K562 (cell line): ENCODE measurements around the gene KLHL29. TPM values are rescaled to one million over a fixed set of nuclear protein-coding genes. Genes with fewer than 3 reads are reported as not detected.

ENCODE experiments used
- ATAC-seq: fragments of 200-7000 bp; cut with Tn5 transposase; 3 replicates; pipeline ENCODE4 v1.9.1; 2020; ENCODE audit warnings: moderate library complexity
- BruUV-seq: library from RNA; stranded (reverse); fragments of 400-500 nt; replicated peaks from 2 replicates; lab custom pipeline; 2021; lab: Mats Ljungman, UMichigan
- CTCF ChIA-PET: fragments of 300-600 bp; formaldehyde crosslinking; extraction: SDS; loops from one replicate; lab custom pipeline; 2021; ENCODE audit warnings: low intra/inter-chr PET ratio; lab: Yijun Ruan, JAX
- POLR2A ChIA-PET: fragments of 300-600, 350-650 bp; sonication (Branson Sonifier 250); formaldehyde crosslinking; extraction: SDS; loops from one replicate; lab custom pipeline; 2021; ENCODE audit warnings: antibody characterized with exemption, inconsistent platforms; lab: Yijun Ruan, JAX
- DNase-seq, 4 experiments: peaks; one replicate each; pipeline versions ENCODE4 v3.0.0 to v3.0.0-alpha.2; 2011 to 2018; ENCODE audit warnings: low spot score in 3 of 4, mixed read lengths in 3 of 4; ENCODE audit errors: extremely low read depth in 1 of 4
- FAIRE-seq: peaks from 2 replicates; lab custom pipeline; 2011; peaks lifted over from hg19 to GRCh38; lab: Jason Lieb, UNC
- H2AFZ ChIP-seq: 2 replicates; pipeline ENCODE4 v1.6.0; 2011; ENCODE audit warnings: low read depth, low read length, control low read depth, inconsistent platforms
- H3K27ac ChIP-seq: fragments of 200-600 bp; 3 replicates; pipeline ENCODE4 v1.8.0; 2011; ENCODE audit warnings: low read depth, mild to moderate bottlenecking, control low read depth, inconsistent platforms, low read length, moderate library complexity, mixed read lengths; ENCODE audit errors: extremely low read depth
- H3K27me3 ChIP-seq, 2 experiments: fragments of 300-600 bp in 1 of 2; 2 replicates in 1 of 2; 3 replicates in 1 of 2; pipeline versions ENCODE4 v1.6.0 to v1.8.0; 2011; ENCODE audit warnings: inconsistent platforms in 2 of 2, low read length in 2 of 2, mild to moderate bottlenecking in 1 of 2, mixed read lengths in 1 of 2, moderate library complexity in 1 of 2; ENCODE audit not compliant: control insufficient read depth in 2 of 2, insufficient read depth in 2 of 2
- H3K36me3 ChIP-seq: fragments of 300-600 bp; 3 replicates; pipeline ENCODE4 v1.8.0; 2011; ENCODE audit warnings: mild to moderate bottlenecking, low read length, inconsistent platforms; ENCODE audit not compliant: control insufficient read depth, insufficient read depth
- H3K4me1 ChIP-seq, 2 experiments: fragments of 200-600 bp in 1 of 2; replicated peaks in 1 of 2; 2 replicates in 1 of 2; 3 replicates in 1 of 2; pipeline versions ENCODE4 v1.5.1 to v1.8.0; 2011; ENCODE audit warnings: inconsistent platforms in 2 of 2, low read length in 2 of 2, mild to moderate bottlenecking in 1 of 2, mixed read lengths in 1 of 2, moderate library complexity in 1 of 2; ENCODE audit not compliant: control insufficient read depth in 2 of 2, insufficient read depth in 2 of 2
- H3K4me2 ChIP-seq: 2 replicates; pipeline ENCODE4 v1.6.1; 2011; ENCODE audit warnings: low read length, control low read depth, inconsistent platforms, mixed read lengths; ENCODE audit not compliant: insufficient read depth
- H3K4me3 ChIP-seq: fragments of 200-600 bp; sonication (generic), shearing (Covaris generic); 2 replicates; pipeline ENCODE4 v1.5.1; 2016; ENCODE audit warnings: control low read depth, inconsistent platforms
- H3K79me2 ChIP-seq: fragments of 200-600 bp; 3 replicates; pipeline ENCODE4 v1.8.0; 2011; ENCODE audit warnings: low read length, inconsistent platforms; ENCODE audit not compliant: control insufficient read depth, insufficient read depth
- H3K9ac ChIP-seq, 2 experiments: 2 replicates each; pipeline versions ENCODE4 v1.6.0 to v1.6.1; 2011; ENCODE audit warnings: low read depth in 2 of 2, low read length in 2 of 2, control low read depth in 1 of 2, inconsistent platforms in 1 of 2, mild to moderate bottlenecking in 1 of 2, mixed read lengths in 1 of 2; ENCODE audit not compliant: insufficient read depth in 1 of 2
- H3K9me1 ChIP-seq: one replicate; pipeline ENCODE4 v1.6.0; 2011; ENCODE audit warnings: inconsistent platforms, mild to moderate bottlenecking, low read length, moderate library complexity; ENCODE audit not compliant: control insufficient read depth, insufficient read depth
- H3K9me3 ChIP-seq: replicated peaks from 2 replicates; pipeline ENCODE4 v1.5.1; 2011; ENCODE audit warnings: low read depth, low read length, inconsistent platforms; ENCODE audit not compliant: control insufficient read depth, insufficient read depth
- H4K20me1 ChIP-seq: replicated peaks from 2 replicates; pipeline ENCODE4 v1.6.1; 2011; ENCODE audit warnings: low read length, inconsistent platforms, mixed read lengths; ENCODE audit not compliant: control insufficient read depth, insufficient read depth
- DACH1 ChIP-seq: fragments of 450-650 bp; IDR thresholded peaks from 2 replicates; pipeline ENCODE4 v1.6.1; 2018; ENCODE audit not compliant: partially characterized antibody
- FOS ChIP-seq: IDR thresholded peaks from 3 replicates; pipeline ENCODE4 v1.6.1; 2011; ENCODE audit not compliant: insufficient read length; ENCODE audit errors: extremely low read depth
- GABPA ChIP-seq: fragments of 200-800 bp; sonication (Bioruptor generic); conservative IDR thresholded peaks from 2 replicates; pipeline ENCODE4 v1.6.1; 2016; ENCODE audit warnings: low read depth, missing genetic modification characterization, missing compliant biosample characterization
- GTF2E2 ChIP-seq: fragments of 200-800 bp; sonication (Bioruptor generic); IDR thresholded peaks from 2 replicates; pipeline ENCODE4 v1.6.1; 2016; ENCODE audit warnings: missing genetic modification characterization, missing compliant biosample characterization
- KAT7 ChIP-seq: sonication (generic); formaldehyde crosslinking; IDR thresholded peaks from 2 replicates; pipeline ENCODE4 v1.8.0; 2022; ENCODE audit warnings: missing genetic modification reagents, mild to moderate bottlenecking, borderline replicate concordance
- MAX ChIP-seq: sonication (generic); formaldehyde crosslinking; IDR thresholded peaks from 2 replicates; pipeline ENCODE4 v1.9.0; 2022; ENCODE audit warnings: mild to moderate bottlenecking, missing genetic modification reagents
- MTA2 ChIP-seq: fragments of 450-650 bp; IDR thresholded peaks from 2 replicates; pipeline ENCODE4 v1.6.1; 2016; ENCODE audit warnings: low read depth
- NFE2 ChIP-seq: IDR thresholded peaks from 2 replicates; pipeline ENCODE4 v1.6.1; 2014; ENCODE audit warnings: antibody characterized with exemption, low read depth
- SIN3B ChIP-seq: fragments of 450-650 bp; IDR thresholded peaks from 2 replicates; pipeline ENCODE4 v1.6.1; 2017; ENCODE audit warnings: low read depth, mild to moderate bottlenecking, moderate library complexity
- SLC30A9 ChIP-seq: fragments of 250-450 bp; sonication (Bioruptor Pico); IDR thresholded peaks from 2 replicates; pipeline ENCODE4 v1.8.0; 2022; ENCODE audit warnings: mild to moderate bottlenecking, moderate library complexity
- SMAD2 ChIP-seq: fragments of 150-350 bp; IDR thresholded peaks from 2 replicates; pipeline ENCODE4 v1.6.1; 2014; ENCODE audit warnings: low read depth, mild to moderate bottlenecking, low read length
- SMARCA5 ChIP-seq: fragments of 450-650 bp; IDR thresholded peaks from 2 replicates; pipeline ENCODE4 v1.6.1; 2016
- SREBF1 ChIP-seq: fragments of 150-350 bp; IDR thresholded peaks from 2 replicates; pipeline ENCODE4 v1.6.1; 2014; ENCODE audit warnings: antibody characterized with exemption, low read depth, low read length, borderline replicate concordance
- THAP7 ChIP-seq: fragments of 250-450 bp; sonication (Bioruptor Pico); IDR thresholded peaks from 2 replicates; pipeline ENCODE4 v1.5.0; 2021
- ZNF717 ChIP-seq: fragments of 250-450 bp; sonication (Bioruptor Pico); IDR thresholded peaks from 2 replicates; pipeline ENCODE4 v1.5.0; 2021
- WGBS: fragments of 100-300 bp; shearing (Covaris generic); methylation state at CpG from one replicate; pipeline ENCODE4 v1.1.6; 2016; ENCODE audit warnings: low coverage, mixed read lengths; ENCODE audit not compliant: insufficient coverage; ENCODE audit errors: missing lambda C conversion rate; 5-methylcytosine and 5-hydroxymethylcytosine counted together
- in situ Hi-C: fragments of 300-500 bp; cut with MboI; formaldehyde crosslinking; loops from 4 replicates; pipeline ENCODE4 v1.15.0; 2018; ENCODE audit warnings: inconsistent platforms, mixed read lengths
- intact Hi-C: fragments of 100-400 bp; cut with micrococcal nuclease; formaldehyde crosslinking; loops from 2 replicates; pipeline ENCODE4 v1.14.2; 2022
- polyA plus RNA-seq, 8 experiments: library from polyadenylated mRNA; depleted of rRNA in 4 of 8; stranded (reverse) in 5 of 8; unstranded in 3 of 8; fragments of >200 nt; fragmentation: Nextera tagmentation in 2 of 8; fragmentation: Illumina TruSeq in 1 of 8; extraction: Ambion mirVana in 2 of 8; extraction: Trizol in 1 of 8; gene quantifications; 2 replicates each; pipeline versions ENCODE4 v1.2.1 to v1.2.3, GENCODE V29; 2011 to 2014; ENCODE audit warnings: inconsistent platforms in 1 of 8, missing spikeins in 1 of 8
- total RNA-seq, 7 experiments: library from RNA; depleted of rRNA in 6 of 7; stranded (reverse); fragments of >200 nt in 6 of 7; fragmentation: Illumina TruSeq in 2 of 7; extraction: Trizol in 2 of 7; gene quantifications; 2 replicates each; pipeline versions ENCODE4 v1.2.1 to v1.2.3, GENCODE V29; 2011 to 2021; ENCODE audit warnings: low replicate concordance in 1 of 7
- TF ChIP-seq, protein P1 (sequence below): fragments of 250-450 bp; sonication (Bioruptor Pico); IDR thresholded peaks from 2 replicates; pipeline ENCODE4 v1.8.0; 2022; ENCODE audit warnings: moderate library complexity, mild to moderate bottlenecking, inconsistent platforms
- TF ChIP-seq, protein P2 (sequence below): sonication (generic); formaldehyde crosslinking; IDR thresholded peaks from 2 replicates; pipeline ENCODE4 v1.8.0; 2022; ENCODE audit warnings: mild to moderate bottlenecking, missing genetic modification reagents, borderline replicate concordance

Gene KLHL29
- total and polyA plus RNA-seq, 9 of the 15 experiments (the other 6 are each of a cell fraction or from before 2014, with no cell fraction given): 0.03 to 0.31 (median 0.08) TPM; not detected in 1

DNA sequence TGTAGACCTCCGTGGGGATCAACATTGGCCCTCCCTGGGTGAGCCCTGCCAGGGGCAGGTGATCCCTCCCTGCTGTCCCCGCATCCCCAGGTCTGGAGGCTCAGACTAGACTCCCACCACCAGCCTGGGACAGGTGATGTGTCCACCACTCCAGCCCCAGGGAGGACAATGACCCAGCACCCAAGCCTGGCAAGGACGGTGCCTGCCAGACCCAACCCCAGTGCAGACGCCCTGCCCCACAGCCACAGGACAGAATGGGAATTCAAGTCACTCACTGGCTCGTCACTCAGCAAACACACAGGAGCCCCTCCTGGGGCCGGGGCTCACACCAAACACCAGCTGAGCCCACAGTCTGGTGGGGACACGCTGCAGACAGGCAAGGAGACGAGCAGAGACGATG is 302.2 kb downstream of the KLHL29 start:
- Histone ChIP-seq H2AFZ (no peak overlapping the region), H3K9me1 (peaks cover 5% of the 10 kb centered on the region), H3K9me3 (no peaks in the 10 kb centered on the region), H3K79me2 (no peaks in the 10 kb centered on the region), H3K27ac (no peak overlapping the region), H3K4me2 (no peak overlapping the region), H3K4me3 (no peak overlapping the region), H3K4me1 (peaks cover 0 to 27% of the 10 kb centered on the region in 2 experiments; a peak in 2 of 5 replicates), H4K20me1 (peaks cover 7% of the 10 kb centered on the region; the same call in 1 of the 2 replicates), H3K36me3 (no peaks in the 10 kb centered on the region), H3K9ac (no peak overlapping the region), H3K27me3 (peaks cover 17 to 53% of the 10 kb centered on the region in 2 experiments; a peak in 4 of 5 replicates)
- CTCF ChIA-PET: no interaction called here
- intact Hi-C loops: no loop called here
- no peak for TF ChIP-seq GABPA (tag)
- TF ChIP-seq KAT7 (CRISPR knock-in tag): no peak
- TF ChIP-seq, protein P1, sequence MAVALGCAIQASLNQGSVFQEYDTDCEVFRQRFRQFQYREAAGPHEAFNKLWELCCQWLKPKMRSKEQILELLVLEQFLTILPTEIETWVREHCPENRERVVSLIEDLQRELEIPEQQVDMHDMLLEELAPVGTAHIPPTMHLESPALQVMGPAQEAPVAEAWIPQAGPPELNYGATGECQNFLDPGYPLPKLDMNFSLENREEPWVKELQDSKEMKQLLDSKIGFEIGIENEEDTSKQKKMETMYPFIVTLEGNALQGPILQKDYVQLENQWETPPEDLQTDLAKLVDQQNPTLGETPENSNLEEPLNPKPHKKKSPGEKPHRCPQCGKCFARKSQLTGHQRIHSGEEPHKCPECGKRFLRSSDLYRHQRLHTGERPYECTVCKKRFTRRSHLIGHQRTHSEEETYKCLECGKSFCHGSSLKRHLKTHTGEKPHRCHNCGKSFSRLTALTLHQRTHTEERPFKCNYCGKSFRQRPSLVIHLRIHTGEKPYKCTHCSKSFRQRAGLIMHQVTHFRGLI (CRISPR knock-in tag): no peak
- TF ChIP-seq SLC30A9: no peak
- TF ChIP-seq MAX (CRISPR knock-in tag): no peak
- no peak for TF ChIP-seq NFE2
- no peak for TF ChIP-seq FOS
- TF ChIP-seq MTA2: no peak
- TF ChIP-seq SMARCA5: no peak
- TF ChIP-seq SIN3B: no peak
- no peak for TF ChIP-seq SMAD2
- no peak for TF ChIP-seq DACH1
- no peak for TF ChIP-seq ZNF717 (CRISPR knock-in tag)
- no peak for TF ChIP-seq THAP7 (CRISPR knock-in tag)
- TF ChIP-seq SREBF1: no peak
- TF ChIP-seq GTF2E2: no peak
- TF ChIP-seq, protein P2, sequence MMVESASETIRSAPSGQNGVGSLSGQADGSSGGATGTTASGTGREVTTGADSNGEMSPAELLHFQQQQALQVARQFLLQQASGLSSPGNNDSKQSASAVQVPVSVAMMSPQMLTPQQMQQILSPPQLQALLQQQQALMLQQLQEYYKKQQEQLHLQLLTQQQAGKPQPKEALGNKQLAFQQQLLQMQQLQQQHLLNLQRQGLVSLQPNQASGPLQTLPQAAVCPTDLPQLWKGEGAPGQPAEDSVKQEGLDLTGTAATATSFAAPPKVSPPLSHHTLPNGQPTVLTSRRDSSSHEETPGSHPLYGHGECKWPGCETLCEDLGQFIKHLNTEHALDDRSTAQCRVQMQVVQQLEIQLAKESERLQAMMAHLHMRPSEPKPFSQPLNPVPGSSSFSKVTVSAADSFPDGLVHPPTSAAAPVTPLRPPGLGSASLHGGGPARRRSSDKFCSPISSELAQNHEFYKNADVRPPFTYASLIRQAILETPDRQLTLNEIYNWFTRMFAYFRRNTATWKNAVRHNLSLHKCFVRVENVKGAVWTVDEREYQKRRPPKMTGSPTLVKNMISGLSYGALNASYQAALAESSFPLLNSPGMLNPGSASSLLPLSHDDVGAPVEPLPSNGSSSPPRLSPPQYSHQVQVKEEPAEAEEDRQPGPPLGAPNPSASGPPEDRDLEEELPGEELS (CRISPR knock-in tag): no peak
- ATAC-seq (no peak), FAIRE-seq (no peak), DNase-seq (no peak)
- POLR2A ChIA-PET: no interaction called here
- WGBS: 4% methylated on average over 9 of the region's 9 CpGs
- no TSS peak for BruUV-seq
- in situ Hi-C loops: no loop called here
